ENCODE measurements around the gene EGFL8.

DNA sequence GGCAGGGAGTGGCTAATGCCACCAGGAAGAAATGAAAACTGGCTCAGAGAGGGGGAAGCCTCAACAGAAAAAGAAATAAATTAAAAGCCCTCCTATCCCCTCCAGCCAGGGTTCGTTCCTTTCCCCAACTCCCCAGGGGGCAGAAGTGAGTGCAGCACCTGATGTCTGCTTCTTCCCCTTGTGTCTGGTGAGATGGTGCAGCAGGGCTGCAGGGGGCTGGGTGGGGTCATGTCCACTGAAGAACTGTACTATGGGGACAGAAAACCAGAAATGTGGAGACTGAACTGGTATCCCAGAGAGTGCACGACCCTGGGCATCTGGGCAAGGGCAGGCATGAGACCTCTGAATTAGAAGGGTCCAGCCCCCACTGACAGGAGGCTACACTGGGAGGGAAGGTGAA is 4.0 kb downstream of the EGFL8 start:
- TF ChIP-seq, protein P1, sequence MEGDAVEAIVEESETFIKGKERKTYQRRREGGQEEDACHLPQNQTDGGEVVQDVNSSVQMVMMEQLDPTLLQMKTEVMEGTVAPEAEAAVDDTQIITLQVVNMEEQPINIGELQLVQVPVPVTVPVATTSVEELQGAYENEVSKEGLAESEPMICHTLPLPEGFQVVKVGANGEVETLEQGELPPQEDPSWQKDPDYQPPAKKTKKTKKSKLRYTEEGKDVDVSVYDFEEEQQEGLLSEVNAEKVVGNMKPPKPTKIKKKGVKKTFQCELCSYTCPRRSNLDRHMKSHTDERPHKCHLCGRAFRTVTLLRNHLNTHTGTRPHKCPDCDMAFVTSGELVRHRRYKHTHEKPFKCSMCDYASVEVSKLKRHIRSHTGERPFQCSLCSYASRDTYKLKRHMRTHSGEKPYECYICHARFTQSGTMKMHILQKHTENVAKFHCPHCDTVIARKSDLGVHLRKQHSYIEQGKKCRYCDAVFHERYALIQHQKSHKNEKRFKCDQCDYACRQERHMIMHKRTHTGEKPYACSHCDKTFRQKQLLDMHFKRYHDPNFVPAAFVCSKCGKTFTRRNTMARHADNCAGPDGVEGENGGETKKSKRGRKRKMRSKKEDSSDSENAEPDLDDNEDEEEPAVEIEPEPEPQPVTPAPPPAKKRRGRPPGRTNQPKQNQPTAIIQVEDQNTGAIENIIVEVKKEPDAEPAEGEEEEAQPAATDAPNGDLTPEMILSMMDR (IDR thresholded peaks at IDR 0.05; ENCODE audit: low read depth, low read length), result no peak
- no peak for TF ChIP-seq EZH2phosphoT487 (IDR thresholded peaks at IDR 0.05; ENCODE audit: low read depth)
